Lower lobe of right lung (tissue), 2 donors: ENCODE data around the gene PLSCR4. TPM values are rescaled to one million over a fixed set of nuclear protein-coding genes. Genes with fewer than 3 reads are reported as not detected.

Source experiments
- ATAC-seq, 2 donors: fragments of 200-7000 bp; cut with Tn5 transposase; one replicate each; pipeline ENCODE4 v1.9.1; 2020 to 2022; ENCODE audit warnings: mild to moderate bottlenecking in 2 of 2, moderate library complexity in 2 of 2
- DNase-seq: peaks from one replicate; pipeline ENCODE4 v3.0.0-alpha.2; 2020
- H3K27ac ChIP-seq: fragments of 200-600 bp; one replicate; pipeline ENCODE4 v1.8.0; 2022
- H3K27me3 ChIP-seq: fragments of 200-600 bp; one replicate; pipeline ENCODE4 v1.8.0; 2022; ENCODE audit warnings: low read depth
- H3K36me3 ChIP-seq: fragments of 200-600 bp; one replicate; pipeline ENCODE4 v1.8.0; 2022; ENCODE audit warnings: mild to moderate bottlenecking
- H3K4me1 ChIP-seq: fragments of 200-600 bp; one replicate; pipeline ENCODE4 v1.8.0; 2022
- H3K4me3 ChIP-seq: fragments of 200-600 bp; one replicate; pipeline ENCODE4 v1.8.0; 2022; ENCODE audit warnings: mild to moderate bottlenecking
- H3K9me3 ChIP-seq: fragments of 200-600 bp; one replicate; pipeline ENCODE4 v1.8.0; 2022
- CTCF ChIP-seq: fragments of 200-600 bp; IDR thresholded peaks from one replicate; pipeline ENCODE4 v1.8.0; 2022; ENCODE audit warnings: antibody characterized with exemption, mild to moderate bottlenecking
- intact Hi-C: fragments of 100-400 bp; cut with DNase I; formaldehyde crosslinking; loops from one replicate; pipeline ENCODE4 v1.11.0; 2022
- total RNA-seq: library from RNA; stranded (reverse); fragmentation: NEBNext Ultra II Directional; extraction: Animal tissue kit (Norgen Biotek cat#: 25700); gene quantifications from one replicate; pipeline ENCODE4 v1.2.1, GENCODE V29; 2021
- donor health status: DM: no; HTN: yes; CAD: no; lungs with severe emphysema.

The PLSCR4 gene
- total RNA-seq, 1 donor from 2014 or later: 63.5 TPM

GRCh38 chr3:146178006-146178689 lies 72.8 kb downstream of the PLSCR4 start:
- H3K27me3 ChIP-seq: no peaks in the 10 kb centered on the region
- H3K36me3 ChIP-seq: no peaks in the 10 kb centered on the region
- intact Hi-C loops: no loop called here
- no peak for TF ChIP-seq CTCF
- no peak for DNase-seq
- H3K4me1 ChIP-seq: no peaks in the 10 kb centered on the region
- H3K27ac ChIP-seq: no peak overlapping the region
- H3K9me3 ChIP-seq: no peaks in the 10 kb centered on the region
- no peak overlapping the region for H3K4me3 ChIP-seq
- ATAC-seq: no peak

- Histone ChIP-seq H3K4me1 (no peaks in the 10 kb centered on the region), H3K9me3 (no peaks in the 10 kb centered on the region), H3K27ac (no peak overlapping the region), H3K4me3 (no peak overlapping the region), H3K36me3 (no peaks in the 10 kb centered on the region), H3K27me3 (no peaks in the 10 kb centered on the region)
- no peak for TF ChIP-seq CTCF
- intact Hi-C loops: no loop called here
- ATAC-seq: no peak
- DNase-seq: no peak
Observed at GRCh38 chr3:146177519-146177918, 73.4 kb downstream of the PLSCR4 start.

- Histone ChIP-seq H3K36me3 (no peaks in the 10 kb centered on the region), H3K4me1 (no peaks in the 10 kb centered on the region), H3K4me3 (no peak overlapping the region), H3K9me3 (no peaks in the 10 kb centered on the region), H3K27ac (no peak overlapping the region), H3K27me3 (no peaks in the 10 kb centered on the region)
- intact Hi-C loops: no loop called here
- ATAC-seq: no peak
- no peak for DNase-seq
- no peak for TF ChIP-seq CTCF
Observed at GRCh38 chr3:146177072-146177471, 73.8 kb downstream of the PLSCR4 start.

GRCh38 chr3:146172586-146172985 lies 78.3 kb downstream of the PLSCR4 start:
- no peaks in the 10 kb centered on the region for H3K4me1 ChIP-seq
- H3K36me3 ChIP-seq: no peaks in the 10 kb centered on the region
- H3K9me3 ChIP-seq: no peaks in the 10 kb centered on the region
- H3K27ac ChIP-seq: no peak overlapping the region
- intact Hi-C loops: no loop called here
- TF ChIP-seq CTCF: no peak
- ATAC-seq (peak in 1 of 2 donors; percentile 64), DNase-seq (no peak)
- no peaks in the 10 kb centered on the region for H3K27me3 ChIP-seq
- H3K4me3 ChIP-seq: no peak overlapping the region

- DNase-seq: no peak
- no peak for ATAC-seq
- intact Hi-C loops: no loop called here
- H3K27ac ChIP-seq: no peak overlapping the region
- no peaks in the 10 kb centered on the region for H3K4me1 ChIP-seq
- TF ChIP-seq CTCF: no peak
- H3K36me3 ChIP-seq: no peaks in the 10 kb centered on the region
- H3K4me3 ChIP-seq: no peak overlapping the region
- no peaks in the 10 kb centered on the region for H3K9me3 ChIP-seq
- no peaks in the 10 kb centered on the region for H3K27me3 ChIP-seq
Observed at GRCh38 chr3:146170591-146170990, 80.3 kb downstream of the PLSCR4 start.
